HCT116 (cell line): ENCODE data around the gene GPR39. TPM values are rescaled to one million over a fixed set of nuclear protein-coding genes. Genes with fewer than 3 reads are reported as not detected.

Source experiments
- ATAC-seq: fragments of 200-7000 bp; cut with Tn5 transposase; 2 replicates; pipeline ENCODE4 v1.9.1; 2020; ENCODE audit warnings: mild to moderate bottlenecking, moderate library complexity
- BruUV-seq: library from RNA; stranded (reverse); fragments of 400-500 nt; replicated peaks from 2 replicates; lab custom pipeline; 2021; lab: Mats Ljungman, UMichigan
- CTCF ChIA-PET: fragments of 300-600 bp; sonication (Branson Sonifier 250); formaldehyde crosslinking; loops from one replicate; lab custom pipeline; 2021; ENCODE audit warnings: antibody characterized with exemption; lab: Charles Lee
- POLR2A ChIA-PET: fragments of 300-600, 350-600 bp; sonication (Branson Sonifier 250); formaldehyde crosslinking; loops from one replicate; lab custom pipeline; 2021; ENCODE audit warnings: antibody characterized with exemption; lab: Charles Lee
- RAD21 ChIA-PET, 2 experiments: fragments of 300-600 bp; sonication (Branson Sonifier 250); formaldehyde crosslinking; loops; one replicate each; lab custom pipeline; 2023; ENCODE audit warnings: low total read pairs in 2 of 2; ENCODE audit not compliant: uncharacterized antibody in 2 of 2, unreplicated experiment in 2 of 2, low non-redundant PET in 1 of 2; lab: Charles Lee
- DNase-seq: peaks from one replicate; pipeline ENCODE4 v3.0.0-alpha.2; 2010; ENCODE audit warnings: low read depth, low spot score
- H2AFZ ChIP-seq: fragments of 200-600 bp; shearing (Covaris generic), sonication (generic); 2 replicates; pipeline ENCODE4 v1.6.1; 2017; ENCODE audit warnings: low read depth, mixed run types, mixed read lengths, antibody characterized with exemption, low read length; ENCODE audit not compliant: poor library complexity, severe bottlenecking
- H3K27ac ChIP-seq: 2 replicates; pipeline ENCODE4 v1.5.1; 2012; ENCODE audit warnings: low read depth, low read length
- H3K27me3 ChIP-seq: fragments of 200-600 bp; sonication (generic); 2 replicates; pipeline ENCODE4 v1.6.1; 2016; ENCODE audit warnings: mixed run types, low read length, mixed read lengths; ENCODE audit not compliant: insufficient read depth
- H3K36me3 ChIP-seq, 2 experiments: fragments of 200-500 bp in 1 of 2; fragments of 200-600 bp in 1 of 2; sonication (Bioruptor generic) in 1 of 2; sonication (generic) in 1 of 2; 2 replicates each; pipeline versions ENCODE4 v1.5.1 to v1.6.1; 2014 to 2016; ENCODE audit warnings: low read length in 2 of 2, inconsistent platforms in 1 of 2, mixed read lengths in 1 of 2, mixed run types in 1 of 2; ENCODE audit not compliant: insufficient read depth in 2 of 2, control insufficient read depth in 1 of 2
- H3K4me1 ChIP-seq, 2 experiments: fragments of 200-600 bp in 1 of 2; sonication (generic) in 1 of 2; 2 replicates each; pipeline versions ENCODE4 v1.5.1 to v1.6.1; 2012 to 2017; ENCODE audit warnings: low read length in 2 of 2, inconsistent platforms in 1 of 2, mild to moderate bottlenecking in 1 of 2, mixed read lengths in 1 of 2, mixed run types in 1 of 2, moderate library complexity in 1 of 2; ENCODE audit not compliant: insufficient read depth in 2 of 2, control insufficient read depth in 1 of 2
- H3K4me2 ChIP-seq: fragments of 200-600 bp; sonication (generic); 2 replicates; pipeline ENCODE4 v1.6.1; 2017; ENCODE audit warnings: mixed run types, low read length, mixed read lengths
- H3K4me3 ChIP-seq, 2 experiments: fragments of 200-600 bp in 1 of 2; sonication (generic) in 1 of 2; replicated peaks in 1 of 2; 2 replicates each; pipeline ENCODE4 v1.5.1; 2011 to 2016; ENCODE audit warnings: low read length in 2 of 2, control low read depth in 1 of 2, low read depth in 1 of 2, mild to moderate bottlenecking in 1 of 2, mixed read lengths in 1 of 2, mixed run types in 1 of 2
- H3K79me2 ChIP-seq: fragments of 200-600 bp; sonication (generic); 2 replicates; pipeline ENCODE4 v1.6.1; 2017; ENCODE audit warnings: mild to moderate bottlenecking, mixed run types, low read length, moderate library complexity, mixed read lengths; ENCODE audit not compliant: insufficient read depth
- H3K9ac ChIP-seq: fragments of 200-600 bp; sonication (generic); 2 replicates; pipeline ENCODE4 v1.6.1; 2016; ENCODE audit warnings: low read length, mixed read lengths
- H3K9me2 ChIP-seq: fragments of 200-600 bp; sonication (generic), shearing (Covaris generic); 2 replicates; pipeline ENCODE4 v1.6.1; 2017; ENCODE audit warnings: mixed run types, mild to moderate bottlenecking, moderate library complexity; ENCODE audit not compliant: insufficient read depth
- H3K9me3 ChIP-seq, 2 experiments: fragments of 200-500 bp in 1 of 2; fragments of 200-600 bp in 1 of 2; sonication (Bioruptor generic) in 1 of 2; sonication (generic) in 1 of 2; 2 replicates each; pipeline ENCODE4 v1.6.1; 2014 to 2017; ENCODE audit warnings: low read length in 2 of 2, mixed read lengths in 2 of 2, inconsistent platforms in 1 of 2, low read depth in 1 of 2, mild to moderate bottlenecking in 1 of 2, mixed run types in 1 of 2, moderate library complexity in 1 of 2; ENCODE audit not compliant: control insufficient read depth in 1 of 2, insufficient read depth in 1 of 2
- H4K20me1 ChIP-seq: fragments of 200-600 bp; sonication (generic), shearing (Covaris generic); 2 replicates; pipeline ENCODE4 v1.6.1; 2017; ENCODE audit warnings: mixed run types, mild to moderate bottlenecking, moderate library complexity; ENCODE audit not compliant: insufficient read depth
- ELF1 ChIP-seq: IDR thresholded peaks from 2 replicates; pipeline ENCODE4 v1.6.1; 2012; ENCODE audit warnings: low read depth, borderline replicate concordance
- EZH2phosphoT487 ChIP-seq: fragments of 200-600 bp; IDR thresholded peaks from 2 replicates; pipeline ENCODE4 v1.6.1; 2018; ENCODE audit warnings: antibody characterized with exemption, borderline replicate concordance
- RAD21 ChIP-seq: IDR thresholded peaks from 2 replicates; pipeline ENCODE4 v1.6.1; 2012; ENCODE audit warnings: low read depth, mild to moderate bottlenecking
- SIN3A ChIP-seq: IDR thresholded peaks from 2 replicates; pipeline ENCODE4 v1.6.1; 2012; ENCODE audit warnings: low read depth
- SP1 ChIP-seq: IDR thresholded peaks from 2 replicates; pipeline ENCODE4 v1.6.1; 2012; ENCODE audit warnings: low read depth
- TCF7L2 ChIP-seq: IDR thresholded peaks from 2 replicates; pipeline ENCODE4 v1.7.0; 2011; ENCODE audit warnings: borderline replicate concordance, inconsistent platforms; ENCODE audit not compliant: insufficient read depth, insufficient read length; ENCODE audit errors: extremely low read depth
- YY1 ChIP-seq: IDR thresholded peaks from 2 replicates; pipeline ENCODE4 v1.6.1; 2011; ENCODE audit warnings: low read length, low read depth, moderate library complexity, mild to moderate bottlenecking; ENCODE audit not compliant: insufficient replicate concordance; ENCODE audit errors: extremely low read depth
- ZFX ChIP-seq: fragments of 450-650 bp; IDR thresholded peaks from 2 replicates; pipeline ENCODE4 v1.6.1; 2017
- ZNF274 ChIP-seq: fragments of 200-500 bp; sonication (Bioruptor generic); IDR thresholded peaks from 2 replicates; pipeline ENCODE4 v1.6.1; 2014; ENCODE audit warnings: mild to moderate bottlenecking, low read depth, low read length, inconsistent platforms
- intact Hi-C: fragments of 100-400 bp; cut with micrococcal nuclease; formaldehyde crosslinking; loops from 2 replicates; pipeline ENCODE4 v1.10.0; 2022
- total RNA-seq: library from RNA; stranded (reverse); gene quantifications from one replicate; pipeline ENCODE4 v1.2.1, GENCODE V29; 2021; ENCODE audit not compliant: unreplicated experiment
- TF ChIP-seq, protein P1 (sequence below): IDR thresholded peaks from 2 replicates; pipeline ENCODE4 v1.6.1; 2011; ENCODE audit warnings: mild to moderate bottlenecking, low read length, moderate library complexity; ENCODE audit not compliant: insufficient replicate concordance; ENCODE audit errors: extremely low read depth
- TF ChIP-seq, protein P2 (sequence below): IDR thresholded peaks from 2 replicates; pipeline ENCODE4 v1.6.1; 2012

The GPR39 gene
- total RNA-seq, 1 experiment from 2014 or later = 5.1 TPM

DNA sequence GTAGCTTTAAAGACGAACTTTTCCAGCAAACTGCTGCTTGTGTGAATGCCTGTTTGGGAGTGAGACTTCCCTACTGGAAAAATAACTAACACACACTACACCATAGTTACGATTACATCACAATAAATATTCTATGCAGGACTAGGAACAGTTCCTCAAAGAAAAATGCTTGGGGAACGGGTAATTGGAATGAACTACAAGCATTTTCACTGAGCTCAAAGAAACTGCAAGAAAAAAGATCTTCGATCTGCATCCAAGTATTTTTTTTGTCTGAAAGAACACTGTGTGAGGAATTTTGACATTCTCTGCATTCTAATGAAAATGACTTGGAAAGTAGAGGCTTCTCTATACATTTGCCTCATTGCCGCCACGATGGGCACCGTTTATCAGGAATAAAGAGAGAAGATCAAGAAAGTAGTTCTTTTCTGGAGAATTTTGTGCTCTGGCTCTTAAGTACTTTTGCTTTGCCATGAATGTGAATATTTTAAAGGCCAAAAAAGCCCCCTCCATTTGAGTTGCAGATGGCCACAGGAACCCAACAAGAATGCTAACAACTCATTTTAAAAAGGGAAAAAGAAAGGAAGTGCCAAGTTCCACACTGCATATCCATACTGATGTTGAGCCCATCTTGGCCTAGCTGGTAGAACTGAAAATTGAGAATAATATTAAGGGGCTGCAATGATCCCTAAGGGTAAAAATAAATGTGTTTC, 239.8 kb downstream of the GPR39 start:
- no peaks in the 10 kb centered on the region for H3K36me3 ChIP-seq
- no peak overlapping the region for H3K27ac ChIP-seq
- intact Hi-C loops = no loop called here
- no TSS peak for BruUV-seq
- ChIA-PET RAD21 (no interaction called here), CTCF (no interaction called here), POLR2A (no interaction called here)
- TF ChIP-seq TCF7L2 = no peak
- TF ChIP-seq EZH2phosphoT487 = no peak
- TF ChIP-seq, protein P1, sequence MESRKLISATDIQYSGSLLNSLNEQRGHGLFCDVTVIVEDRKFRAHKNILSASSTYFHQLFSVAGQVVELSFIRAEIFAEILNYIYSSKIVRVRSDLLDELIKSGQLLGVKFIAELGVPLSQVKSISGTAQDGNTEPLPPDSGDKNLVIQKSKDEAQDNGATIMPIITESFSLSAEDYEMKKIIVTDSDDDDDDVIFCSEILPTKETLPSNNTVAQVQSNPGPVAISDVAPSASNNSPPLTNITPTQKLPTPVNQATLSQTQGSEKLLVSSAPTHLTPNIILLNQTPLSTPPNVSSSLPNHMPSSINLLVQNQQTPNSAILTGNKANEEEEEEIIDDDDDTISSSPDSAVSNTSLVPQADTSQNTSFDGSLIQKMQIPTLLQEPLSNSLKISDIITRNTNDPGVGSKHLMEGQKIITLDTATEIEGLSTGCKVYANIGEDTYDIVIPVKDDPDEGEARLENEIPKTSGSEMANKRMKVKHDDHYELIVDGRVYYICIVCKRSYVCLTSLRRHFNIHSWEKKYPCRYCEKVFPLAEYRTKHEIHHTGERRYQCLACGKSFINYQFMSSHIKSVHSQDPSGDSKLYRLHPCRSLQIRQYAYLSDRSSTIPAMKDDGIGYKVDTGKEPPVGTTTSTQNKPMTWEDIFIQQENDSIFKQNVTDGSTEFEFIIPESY = no peak
- no peak for TF ChIP-seq ELF1
- no peak for TF ChIP-seq SIN3A
- TF ChIP-seq ZNF274 = no peak
- TF ChIP-seq RAD21 = no peak
- TF ChIP-seq SP1 = no peak
- no peak for TF ChIP-seq YY1
- TF ChIP-seq ZFX = no peak
- TF ChIP-seq, protein P2, sequence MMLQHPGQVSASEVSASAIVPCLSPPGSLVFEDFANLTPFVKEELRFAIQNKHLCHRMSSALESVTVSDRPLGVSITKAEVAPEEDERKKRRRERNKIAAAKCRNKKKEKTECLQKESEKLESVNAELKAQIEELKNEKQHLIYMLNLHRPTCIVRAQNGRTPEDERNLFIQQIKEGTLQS = no peak
- H2AFZ ChIP-seq = no peak overlapping the region
- no peak overlapping the region for H3K4me2 ChIP-seq
- no peaks in the 10 kb centered on the region for H3K9me2 ChIP-seq
- no peak overlapping the region for H3K9ac ChIP-seq
- no peak overlapping the region for H3K4me3 ChIP-seq
- H3K4me1 ChIP-seq = no peaks in the 10 kb centered on the region
- no peaks in the 10 kb centered on the region for H4K20me1 ChIP-seq
- DNase-seq (no peak), ATAC-seq (no peak)
- no peaks in the 10 kb centered on the region for H3K79me2 ChIP-seq
- H3K27me3 ChIP-seq = peaks cover 33% of the 10 kb centered on the region; the same call in 1 of the 2 replicates
- H3K9me3 ChIP-seq = no peaks in the 10 kb centered on the region
